ENCODE data around the gene SYT1. TPM values are rescaled to one million over a fixed set of nuclear protein-coding genes. Genes with fewer than 3 reads are reported as not detected.

Gene SYT1
- total and polyA plus RNA-seq, 2 experiments from 2014 or later: 48.7 to 51.7 TPM

DNA sequence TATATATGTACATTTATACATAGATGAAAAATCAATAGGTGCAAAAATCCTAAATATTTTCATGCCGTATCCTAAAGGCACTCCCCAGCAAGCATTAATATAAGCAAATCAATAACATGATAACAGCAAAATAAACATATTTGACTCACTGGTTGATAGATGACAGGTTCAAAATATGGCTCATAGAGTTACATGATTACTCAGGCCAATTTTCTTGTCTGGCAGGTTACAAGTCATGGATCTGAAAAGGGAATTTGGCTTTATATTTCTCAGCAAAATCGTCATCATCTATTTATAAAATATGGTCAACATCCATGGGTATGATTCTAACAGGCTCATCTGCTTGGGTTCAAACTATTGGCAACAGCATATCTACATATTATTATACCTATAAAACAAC is 34.9 kb upstream of the SYT1 start:
- TF ChIP-seq, protein P1, sequence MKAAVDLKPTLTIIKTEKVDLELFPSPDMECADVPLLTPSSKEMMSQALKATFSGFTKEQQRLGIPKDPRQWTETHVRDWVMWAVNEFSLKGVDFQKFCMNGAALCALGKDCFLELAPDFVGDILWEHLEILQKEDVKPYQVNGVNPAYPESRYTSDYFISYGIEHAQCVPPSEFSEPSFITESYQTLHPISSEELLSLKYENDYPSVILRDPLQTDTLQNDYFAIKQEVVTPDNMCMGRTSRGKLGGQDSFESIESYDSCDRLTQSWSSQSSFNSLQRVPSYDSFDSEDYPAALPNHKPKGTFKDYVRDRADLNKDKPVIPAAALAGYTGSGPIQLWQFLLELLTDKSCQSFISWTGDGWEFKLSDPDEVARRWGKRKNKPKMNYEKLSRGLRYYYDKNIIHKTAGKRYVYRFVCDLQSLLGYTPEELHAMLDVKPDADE (IDR thresholded peaks at IDR 0.05): no peak
- TF ChIP-seq EZH2 (IDR thresholded peaks at IDR 0.05; ENCODE audit: low read depth, unreplicated experiment): no peak
- TF ChIP-seq STAT1 (IDR thresholded peaks at IDR 0.05; ENCODE audit: unreplicated experiment): no peak
- TF ChIP-seq EZH2phosphoT487 (IDR thresholded peaks at IDR 0.05; ENCODE audit: unreplicated experiment): no peak
- no peak for TF ChIP-seq ZNF331 (CRISPR knock-in tag; IDR thresholded peaks at IDR 0.05; ENCODE audit: low read depth)
- TF ChIP-seq, protein P2, sequence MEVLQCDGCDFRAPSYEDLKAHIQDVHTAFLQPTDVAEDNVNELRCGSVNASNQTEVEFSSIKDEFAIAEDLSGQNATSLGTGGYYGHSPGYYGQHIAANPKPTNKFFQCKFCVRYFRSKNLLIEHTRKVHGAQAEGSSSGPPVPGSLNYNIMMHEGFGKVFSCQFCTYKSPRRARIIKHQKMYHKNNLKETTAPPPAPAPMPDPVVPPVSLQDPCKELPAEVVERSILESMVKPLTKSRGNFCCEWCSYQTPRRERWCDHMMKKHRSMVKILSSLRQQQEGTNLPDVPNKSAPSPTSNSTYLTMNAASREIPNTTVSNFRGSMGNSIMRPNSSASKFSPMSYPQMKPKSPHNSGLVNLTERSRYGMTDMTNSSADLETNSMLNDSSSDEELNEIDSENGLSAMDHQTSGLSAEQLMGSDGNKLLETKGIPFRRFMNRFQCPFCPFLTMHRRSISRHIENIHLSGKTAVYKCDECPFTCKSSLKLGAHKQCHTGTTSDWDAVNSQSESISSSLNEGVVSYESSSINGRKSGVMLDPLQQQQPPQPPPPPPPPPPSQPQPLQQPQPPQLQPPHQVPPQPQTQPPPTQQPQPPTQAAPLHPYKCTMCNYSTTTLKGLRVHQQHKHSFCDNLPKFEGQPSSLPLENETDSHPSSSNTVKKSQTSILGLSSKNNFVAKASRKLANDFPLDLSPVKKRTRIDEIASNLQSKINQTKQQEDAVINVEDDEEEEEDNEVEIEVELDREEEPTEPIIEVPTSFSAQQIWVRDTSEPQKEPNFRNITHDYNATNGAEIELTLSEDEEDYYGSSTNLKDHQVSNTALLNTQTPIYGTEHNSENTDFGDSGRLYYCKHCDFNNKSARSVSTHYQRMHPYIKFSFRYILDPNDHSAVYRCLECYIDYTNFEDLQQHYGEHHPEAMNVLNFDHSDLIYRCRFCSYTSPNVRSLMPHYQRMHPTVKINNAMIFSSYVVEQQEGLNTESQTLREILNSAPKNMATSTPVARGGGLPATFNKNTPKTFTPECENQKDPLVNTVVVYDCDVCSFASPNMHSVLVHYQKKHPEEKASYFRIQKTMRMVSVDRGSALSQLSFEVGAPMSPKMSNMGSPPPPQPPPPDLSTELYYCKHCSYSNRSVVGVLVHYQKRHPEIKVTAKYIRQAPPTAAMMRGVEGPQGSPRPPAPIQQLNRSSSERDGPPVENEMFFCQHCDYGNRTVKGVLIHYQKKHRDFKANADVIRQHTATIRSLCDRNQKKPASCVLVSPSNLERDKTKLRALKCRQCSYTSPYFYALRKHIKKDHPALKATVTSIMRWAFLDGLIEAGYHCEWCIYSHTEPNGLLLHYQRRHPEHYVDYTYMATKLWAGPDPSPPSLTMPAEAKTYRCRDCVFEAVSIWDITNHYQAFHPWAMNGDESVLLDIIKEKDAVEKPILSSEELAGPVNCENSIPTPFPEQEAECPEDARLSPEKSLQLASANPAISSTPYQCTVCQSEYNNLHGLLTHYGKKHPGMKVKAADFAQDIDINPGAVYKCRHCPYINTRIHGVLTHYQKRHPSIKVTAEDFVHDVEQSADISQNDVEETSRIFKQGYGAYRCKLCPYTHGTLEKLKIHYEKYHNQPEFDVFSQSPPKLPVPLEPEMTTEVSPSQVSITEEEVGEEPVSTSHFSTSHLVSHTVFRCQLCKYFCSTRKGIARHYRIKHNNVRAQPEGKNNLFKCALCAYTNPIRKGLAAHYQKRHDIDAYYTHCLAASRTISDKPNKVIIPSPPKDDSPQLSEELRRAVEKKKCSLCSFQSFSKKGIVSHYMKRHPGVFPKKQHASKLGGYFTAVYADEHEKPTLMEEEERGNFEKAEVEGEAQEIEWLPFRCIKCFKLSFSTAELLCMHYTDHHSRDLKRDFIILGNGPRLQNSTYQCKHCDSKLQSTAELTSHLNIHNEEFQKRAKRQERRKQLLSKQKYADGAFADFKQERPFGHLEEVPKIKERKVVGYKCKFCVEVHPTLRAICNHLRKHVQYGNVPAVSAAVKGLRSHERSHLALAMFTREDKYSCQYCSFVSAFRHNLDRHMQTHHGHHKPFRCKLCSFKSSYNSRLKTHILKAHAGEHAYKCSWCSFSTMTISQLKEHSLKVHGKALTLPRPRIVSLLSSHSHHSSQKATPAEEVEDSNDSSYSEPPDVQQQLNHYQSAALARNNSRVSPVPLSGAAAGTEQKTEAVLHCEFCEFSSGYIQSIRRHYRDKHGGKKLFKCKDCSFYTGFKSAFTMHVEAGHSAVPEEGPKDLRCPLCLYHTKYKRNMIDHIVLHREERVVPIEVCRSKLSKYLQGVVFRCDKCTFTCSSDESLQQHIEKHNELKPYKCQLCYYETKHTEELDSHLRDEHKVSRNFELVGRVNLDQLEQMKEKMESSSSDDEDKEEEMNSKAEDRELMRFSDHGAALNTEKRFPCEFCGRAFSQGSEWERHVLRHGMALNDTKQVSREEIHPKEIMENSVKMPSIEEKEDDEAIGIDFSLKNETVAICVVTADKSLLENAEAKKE (CRISPR knock-in tag; IDR thresholded peaks at IDR 0.05): no peak
- no peak for TF ChIP-seq JUNB (IDR thresholded peaks at IDR 0.05; ENCODE audit: unreplicated experiment)
- no peak for TF ChIP-seq POLR2AphosphoS5 (IDR thresholded peaks at IDR 0.05; ENCODE audit: low read depth)
- no peak for TF ChIP-seq CREB1 (CRISPR knock-in tag; IDR thresholded peaks at IDR 0.05; ENCODE audit: low read depth)
- Mint-ChIP-seq H3K27ac (no peak overlapping the region), H3K36me3 (ENCODE audit: low read depth) (no peaks in the 10 kb centered on the region), H3K27me3 (ENCODE audit: insufficient read depth, low read depth, poor library complexity) (peaks cover 2% of the 10 kb centered on the region), H3K4me1 (no peaks in the 10 kb centered on the region), H3K9me3 (no peaks in the 10 kb centered on the region), H3K4me3 (no peak overlapping the region)
- no peak for DNase-seq (ENCODE audit: low spot score)
- no peak for ATAC-seq
- Histone ChIP-seq H3K4me2 (no peak overlapping the region), H3F3A (replicated peaks; ENCODE audit: low read depth) (no peaks in the 10 kb centered on the region), H3K4me3 (no peak overlapping the region), H3K36me3 (ENCODE audit: insufficient read depth) (no peaks in the 10 kb centered on the region), H4K20me1 (replicated peaks; ENCODE audit: insufficient read depth) (no peaks in the 10 kb centered on the region), H2AFZ (no peak overlapping the region), H3K4me1 (ENCODE audit: insufficient read depth) (peaks cover 7% of the 10 kb centered on the region; the same call in 1 of the 2 replicates), H3K27ac (ENCODE audit: low read depth) (no peak overlapping the region), H3K9me2 (ENCODE audit: insufficient read depth) (no peaks in the 10 kb centered on the region), H3K79me2 (replicated peaks; ENCODE audit: insufficient read depth) (no peaks in the 10 kb centered on the region), H3K27me3 (ENCODE audit: insufficient read depth) (no peaks in the 10 kb centered on the region)
